Middle frontal gyrus (tissue), 1 donor: ENCODE data around the gene PDE1C.

ENCODE experiments used
- DNase-seq: peaks from one replicate; pipeline ENCODE4 v3.0.0-alpha.2; 2015; ENCODE audit warnings: low spot score; ENCODE audit errors: extremely low spot score

The PDE1C gene

DNA sequence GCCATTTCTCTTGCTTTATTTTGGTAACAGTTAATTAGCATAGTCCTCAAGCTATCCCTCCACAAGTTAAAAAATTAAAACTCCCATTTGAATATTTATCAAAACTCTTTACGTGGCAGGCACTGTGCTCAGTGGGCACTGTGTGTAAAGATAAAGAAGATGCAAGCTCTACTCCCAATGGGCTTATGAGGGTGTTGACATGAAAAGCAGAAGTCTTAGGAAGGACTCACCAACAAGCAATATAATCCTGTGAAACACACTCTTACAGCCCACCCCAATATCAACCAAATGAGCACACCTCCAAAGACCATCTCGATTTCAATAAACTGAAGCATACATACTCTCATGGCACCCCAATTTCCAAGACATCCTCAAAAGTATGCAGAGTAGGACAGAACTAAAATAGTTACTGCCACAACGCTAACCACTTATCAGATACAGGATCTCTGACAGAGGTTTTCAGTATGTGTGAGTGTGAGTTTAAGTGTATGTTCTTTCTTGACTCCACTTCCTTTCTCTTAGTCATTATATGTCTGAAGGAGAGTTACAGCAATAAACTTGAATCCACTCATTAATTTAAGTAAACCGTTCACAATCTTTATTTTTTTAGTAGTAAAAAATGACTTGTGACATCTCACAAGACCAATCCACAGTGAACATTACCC is 120.0 kb downstream of the PDE1C start:
- DNase-seq, result no peak

DNA sequence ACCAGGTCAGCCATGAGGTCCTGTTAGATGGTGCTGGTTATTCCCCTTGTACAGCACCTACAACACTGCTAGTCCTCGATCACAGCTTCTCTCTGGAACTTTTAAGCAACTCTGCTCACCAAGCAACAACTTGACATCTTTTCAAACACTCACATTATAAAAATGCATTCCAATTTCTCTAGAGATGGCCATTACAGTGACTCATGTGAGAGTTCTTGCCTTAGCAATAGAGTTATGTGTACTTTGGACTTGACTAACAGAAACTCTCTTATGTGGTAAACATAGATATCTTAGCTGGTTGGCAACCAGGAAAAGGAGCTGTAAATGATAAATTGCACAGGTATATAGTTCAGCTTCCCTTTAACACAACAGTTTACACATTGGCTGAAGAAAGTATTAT is 122.2 kb downstream of the PDE1C start:
- DNase-seq, result no peak

DNA sequence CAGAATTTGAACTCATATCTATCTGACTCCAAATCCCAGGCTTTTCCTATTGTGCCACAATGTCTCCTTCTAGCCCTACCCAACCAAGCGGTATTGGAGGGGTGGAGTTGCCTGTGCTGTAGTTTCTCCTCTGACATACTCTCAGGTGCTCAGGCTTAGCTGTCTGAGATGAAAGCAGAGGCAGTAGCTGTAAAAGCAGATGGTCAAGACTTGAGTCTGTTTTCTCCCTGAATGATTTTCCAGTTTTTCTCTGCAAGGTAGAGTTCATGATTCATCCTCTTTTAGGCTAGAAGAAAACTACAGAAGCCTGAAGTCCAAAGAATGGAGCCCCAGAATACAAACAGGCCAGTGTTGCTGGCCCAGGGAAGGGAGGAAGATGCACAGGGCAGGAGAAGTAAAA is 130.0 kb downstream of the PDE1C start:
- no peak for DNase-seq

DNA sequence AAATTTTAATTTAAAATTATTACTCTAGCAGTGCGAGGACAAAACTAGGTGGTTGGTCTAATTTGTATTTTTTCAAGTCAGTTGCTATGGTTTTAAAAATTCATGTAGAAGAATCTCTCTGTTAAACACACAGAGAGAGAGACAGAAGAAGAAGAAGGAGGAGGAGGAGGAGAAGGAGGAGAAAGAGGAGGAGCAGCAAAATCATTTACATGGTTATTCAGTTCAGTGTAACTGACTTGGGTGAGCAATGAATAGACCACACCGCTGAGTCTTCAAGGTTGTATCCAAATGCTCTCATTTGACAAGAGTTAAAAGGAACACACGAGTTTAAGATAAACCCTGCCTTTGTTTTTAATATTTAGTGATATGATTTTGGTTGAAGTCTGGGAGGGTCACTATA is 131.1 kb downstream of the PDE1C start:
- no peak for DNase-seq

DNA sequence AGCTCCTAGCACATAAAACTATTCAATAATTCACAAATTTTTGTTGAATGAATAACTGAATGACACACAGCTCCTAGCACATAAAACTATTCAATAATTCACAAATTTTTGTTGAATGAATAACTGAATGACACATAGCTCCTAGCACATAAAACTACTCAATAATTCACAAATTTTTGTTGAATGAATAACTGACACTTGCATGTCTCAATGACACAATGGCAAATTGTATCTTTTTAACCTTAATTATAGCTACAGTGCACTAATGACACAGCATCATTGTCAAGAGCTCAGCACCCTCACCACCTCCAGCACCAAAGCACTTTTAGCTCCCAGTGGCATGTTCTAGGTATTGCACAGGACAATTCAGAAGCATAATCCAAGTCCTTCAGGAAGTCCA is 131.6 kb downstream of the PDE1C start:
- no peak for DNase-seq

DNA sequence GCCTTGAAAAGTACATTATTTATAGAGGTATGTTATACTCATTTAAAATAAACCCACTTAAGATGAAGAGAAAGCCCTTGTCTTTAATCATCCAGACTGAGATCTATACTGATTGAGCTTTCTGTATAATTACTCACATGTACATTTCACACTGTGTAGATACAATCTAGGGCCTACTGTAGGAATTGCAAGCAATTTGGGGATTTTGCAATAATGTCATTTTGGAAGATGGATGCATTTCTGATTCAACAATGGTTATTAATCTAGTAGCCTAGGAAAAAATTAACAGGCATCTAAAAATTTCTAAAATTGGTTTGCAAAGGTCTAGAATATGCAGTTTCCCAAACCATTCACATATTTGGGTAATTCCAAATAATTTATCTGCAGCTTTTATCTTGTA is 132.2 kb downstream of the PDE1C start:
- DNase-seq, result no peak

DNA sequence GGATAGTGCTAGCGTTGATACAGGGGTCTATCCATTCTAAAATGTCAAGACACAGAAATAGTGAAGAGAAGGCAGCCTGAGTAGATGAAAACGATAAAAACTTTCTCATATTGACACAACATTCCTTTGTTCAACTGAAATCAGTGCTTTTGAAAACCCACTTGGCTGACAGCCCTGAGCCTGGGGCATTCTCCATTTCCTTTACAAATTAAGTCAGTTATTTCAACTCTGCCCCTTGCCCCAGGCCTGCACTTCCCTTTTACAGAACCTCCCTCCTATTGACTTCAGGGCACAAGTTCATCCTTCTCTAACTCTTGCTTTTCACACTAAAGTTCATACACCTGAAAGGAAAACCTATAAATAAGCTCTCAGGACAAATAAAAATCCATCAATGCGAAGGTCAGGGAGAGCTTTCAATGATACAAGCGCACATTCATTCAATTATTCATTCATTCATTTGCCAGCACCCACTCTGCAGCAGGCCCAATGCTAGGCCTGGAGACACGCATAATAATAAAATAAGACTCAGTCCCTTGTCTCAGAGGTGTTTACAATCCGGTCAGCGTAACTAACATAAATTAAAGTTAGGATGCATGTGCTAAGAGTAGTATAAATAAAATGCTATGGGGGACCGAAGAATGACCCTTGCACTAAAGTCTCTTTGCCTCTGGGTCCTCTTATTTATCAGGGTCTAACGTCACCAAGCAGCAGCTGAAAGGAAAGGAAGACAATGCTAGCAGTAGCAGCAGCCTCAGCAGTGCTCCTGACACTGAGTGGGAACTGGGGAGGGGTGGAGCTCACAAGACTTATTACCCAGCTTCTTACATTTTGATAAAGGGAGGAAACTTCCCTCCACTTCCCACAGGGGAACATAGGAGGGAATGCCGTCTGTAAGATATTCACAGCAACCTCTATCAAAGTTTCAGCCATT is 134.8 kb downstream of the PDE1C start:
- no peak for DNase-seq

DNA sequence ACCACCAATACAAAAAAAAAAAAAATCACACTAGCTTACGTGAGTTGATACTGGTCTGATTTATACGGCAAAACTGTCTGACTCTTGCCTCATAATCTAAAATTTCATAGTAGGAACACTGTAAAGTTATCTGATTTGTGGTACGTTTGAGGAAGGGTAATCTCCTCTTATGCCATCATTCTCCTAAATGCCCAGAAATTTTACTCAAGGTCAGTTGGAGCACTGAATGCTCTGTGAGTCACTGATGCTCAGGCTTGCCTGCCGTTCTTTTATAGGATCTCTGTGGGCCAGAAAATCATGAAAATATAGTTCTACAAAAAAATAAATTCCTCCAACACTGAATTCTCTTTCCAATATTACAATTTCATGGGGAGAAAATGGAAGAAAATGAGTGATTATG is 135.7 kb downstream of the PDE1C start:
- DNase-seq, result no peak

DNA sequence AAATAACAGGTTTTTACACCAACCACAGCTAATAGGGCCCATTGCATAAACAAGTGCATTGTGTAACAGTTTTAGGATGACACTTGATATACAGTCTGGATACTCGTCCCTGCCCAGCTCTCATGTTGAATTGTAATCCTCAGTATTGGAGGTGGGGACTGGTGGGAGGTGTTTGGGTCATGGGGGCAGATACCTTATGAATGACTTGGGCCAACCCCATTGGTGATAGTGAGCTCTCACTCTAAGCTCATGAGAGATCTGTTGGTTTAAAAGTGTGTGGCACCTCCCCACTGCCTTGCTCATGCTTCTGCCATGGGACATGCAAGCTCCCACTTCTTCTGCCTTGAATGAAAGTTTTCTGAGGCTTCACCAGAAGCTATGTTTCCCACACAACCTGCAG is 136.7 kb downstream of the PDE1C start:
- DNase-seq, result no peak

DNA sequence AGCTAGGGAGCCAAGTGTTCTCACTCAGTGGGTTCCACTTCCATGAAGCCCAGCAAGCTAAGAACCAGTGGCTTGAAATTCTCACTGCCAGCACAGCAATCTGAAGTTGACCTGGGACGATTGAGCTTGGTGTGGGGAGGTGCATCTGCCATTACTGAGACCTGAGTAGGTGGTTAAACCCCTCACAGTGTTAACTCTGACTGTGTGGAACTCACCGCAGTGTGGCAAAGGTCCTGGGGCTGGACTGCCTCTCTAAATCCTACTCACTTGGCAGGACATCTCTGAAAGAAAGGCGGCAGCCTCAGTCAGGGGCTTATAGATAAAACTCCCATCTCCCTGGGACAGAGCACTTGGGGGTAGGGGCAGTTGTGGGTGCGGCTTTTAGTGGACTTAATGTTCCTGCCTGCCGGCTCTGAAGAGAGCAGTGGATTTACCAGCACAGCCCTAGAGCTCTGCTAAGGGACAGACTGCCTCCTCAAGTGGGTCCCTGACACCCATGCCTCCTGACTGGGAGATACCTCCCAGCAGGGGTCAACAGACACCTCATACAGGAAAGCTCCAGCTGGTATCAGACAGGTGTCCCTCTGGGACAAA is 143.1 kb downstream of the PDE1C start:
- DNase-seq, result no peak

DNA sequence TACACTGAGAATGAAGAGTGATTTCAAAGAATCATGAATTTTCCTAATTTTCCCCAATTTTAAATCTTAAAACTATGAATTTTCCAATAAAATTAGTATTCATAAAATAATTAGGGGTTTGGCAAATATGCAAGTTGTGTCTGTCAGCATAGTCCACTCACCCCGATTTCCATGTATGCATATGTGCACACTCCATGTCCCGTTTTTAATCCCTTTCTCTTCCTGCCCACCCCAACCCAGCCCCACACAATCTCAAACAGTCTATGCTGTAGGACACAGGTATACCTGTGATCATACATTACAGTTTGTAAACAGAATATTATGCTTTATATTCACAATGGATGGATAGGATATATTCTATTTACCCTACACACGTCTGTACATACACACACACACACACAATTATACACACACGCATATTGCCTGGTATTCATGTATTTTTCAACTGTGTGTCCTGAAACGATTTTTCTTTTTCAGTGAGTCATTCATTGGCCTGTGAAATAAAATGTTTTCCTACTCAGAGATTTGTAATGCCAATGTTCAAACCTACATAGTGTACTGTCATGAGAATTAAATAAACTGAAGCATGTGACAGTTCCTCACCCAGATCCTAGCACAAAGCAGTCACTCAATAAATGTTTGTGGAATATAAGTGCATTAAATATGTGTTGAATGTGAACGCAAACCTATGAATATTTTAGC is 144.3 kb downstream of the PDE1C start:
- no peak for DNase-seq

DNA sequence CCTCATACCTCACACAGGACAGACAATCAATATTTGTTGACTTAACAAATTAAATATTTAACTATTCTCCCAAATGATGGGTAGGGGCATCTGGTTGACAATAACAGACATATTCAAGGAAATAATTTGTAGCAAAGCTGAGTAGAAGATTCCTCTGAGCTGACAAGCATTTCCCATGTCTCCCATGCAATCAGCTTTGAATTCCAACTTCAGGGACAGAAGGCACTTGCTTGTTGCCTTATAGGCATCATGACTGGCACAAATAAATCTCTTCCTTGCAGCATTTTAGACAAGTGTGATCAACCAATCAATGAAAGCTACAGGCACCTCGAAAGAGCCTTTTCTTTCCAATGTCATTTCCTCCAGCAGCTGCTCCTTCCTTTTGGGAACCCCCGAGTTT is 146.0 kb downstream of the PDE1C start:
- DNase-seq, result no peak

DNA sequence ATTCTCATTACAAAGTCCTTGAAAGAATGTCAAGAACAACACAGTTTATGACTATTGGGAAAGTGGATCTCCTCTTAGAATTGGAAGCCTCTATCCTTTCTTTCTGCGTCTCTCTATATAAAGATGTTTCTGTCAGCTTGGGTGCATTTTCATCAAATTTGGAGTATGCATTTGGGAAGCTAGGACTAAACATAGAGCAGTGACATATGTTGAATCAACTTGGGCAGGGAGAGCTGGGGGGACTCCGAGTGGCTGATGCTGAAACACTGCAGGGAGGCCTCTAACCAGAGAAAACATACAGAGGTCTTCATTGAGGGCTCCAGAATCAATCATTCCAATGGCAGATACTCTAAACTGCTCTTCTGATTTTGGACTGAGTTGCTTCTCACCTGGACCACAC is 147.4 kb downstream of the PDE1C start:
- no peak for DNase-seq

DNA sequence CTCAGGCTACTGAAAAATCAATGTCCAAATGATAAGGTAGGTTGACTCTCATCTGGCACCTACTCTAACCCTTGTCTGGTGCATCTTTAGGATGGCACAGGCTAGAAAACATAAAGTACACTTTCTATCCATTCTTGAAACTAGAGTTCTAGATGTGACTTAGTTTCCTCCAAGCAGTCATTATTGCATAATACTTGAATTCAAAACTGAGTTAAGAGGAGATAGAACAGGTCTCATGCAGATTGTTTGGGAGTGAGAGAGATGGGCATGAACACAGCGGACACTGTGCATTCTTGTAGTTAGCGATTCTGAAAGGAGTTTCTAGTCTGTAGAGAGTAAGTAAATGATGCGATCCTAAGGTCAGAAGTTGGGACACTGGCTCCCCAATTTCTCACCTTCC is 149.2 kb downstream of the PDE1C start:
- DNase-seq, result no peak

DNA sequence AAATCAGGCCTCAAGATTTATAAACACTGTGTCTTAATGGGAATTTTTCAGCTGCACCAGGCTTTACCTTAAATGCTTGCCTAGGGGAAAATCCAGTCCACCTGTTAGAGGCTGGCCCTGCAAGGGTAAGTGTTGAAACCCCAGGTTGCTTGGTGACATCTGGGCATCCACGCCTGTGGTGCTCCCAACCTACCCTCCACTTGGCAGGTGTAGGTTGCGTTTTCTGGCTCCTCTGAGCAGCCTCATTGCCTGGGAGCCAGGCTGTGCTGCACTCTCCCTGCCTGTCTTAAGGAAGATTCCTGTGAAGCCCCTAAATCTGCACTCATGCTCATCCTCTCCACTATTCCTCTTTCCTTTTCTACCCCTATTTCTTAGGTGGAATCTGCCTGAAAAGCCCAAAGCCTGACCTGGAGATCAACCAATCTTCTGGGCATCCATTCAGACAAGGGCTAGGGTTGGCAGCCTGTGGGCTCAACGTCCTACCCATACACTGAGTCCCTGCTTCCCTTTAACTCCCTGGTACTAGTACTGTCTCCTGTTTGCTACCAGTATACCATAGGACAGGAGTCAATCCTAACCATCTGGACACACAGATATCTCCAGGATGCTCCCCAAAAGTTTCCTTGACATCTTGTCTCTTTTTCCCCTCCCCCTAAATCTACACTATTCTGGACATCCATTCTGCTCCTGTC is 150.4 kb downstream of the PDE1C start:
- DNase-seq, result no peak

DNA sequence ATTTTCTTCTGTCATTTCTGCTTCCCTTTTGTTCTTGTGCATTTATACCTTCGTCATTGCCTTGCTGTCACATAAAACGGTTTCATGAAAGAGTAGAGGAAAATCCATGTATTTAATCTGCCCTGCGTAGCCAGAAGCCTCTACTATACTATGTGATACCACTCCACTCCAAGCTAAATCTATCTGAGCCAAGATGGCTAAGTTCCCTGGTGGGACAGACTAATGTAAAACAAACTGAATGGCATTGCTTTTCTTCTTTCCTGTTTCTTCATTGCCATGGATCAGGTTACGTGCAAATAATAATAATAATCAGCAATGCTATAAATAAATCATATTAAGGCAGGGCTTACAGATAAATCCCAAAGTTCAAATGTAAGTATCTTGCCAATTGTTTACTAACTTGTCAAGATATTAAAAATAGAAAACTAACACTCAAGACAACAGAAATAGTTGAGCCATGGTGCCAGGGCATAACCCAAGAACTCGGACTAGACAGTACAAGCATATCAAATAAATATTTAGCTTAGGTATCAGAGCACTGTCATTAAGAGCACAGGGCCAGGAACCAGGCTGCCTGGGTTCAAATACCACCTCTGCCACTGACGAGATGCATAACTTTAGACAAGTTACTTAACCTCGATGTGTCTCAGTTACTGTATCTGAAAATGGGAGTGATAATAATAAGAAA is 151.4 kb downstream of the PDE1C start:
- no peak for DNase-seq

DNA sequence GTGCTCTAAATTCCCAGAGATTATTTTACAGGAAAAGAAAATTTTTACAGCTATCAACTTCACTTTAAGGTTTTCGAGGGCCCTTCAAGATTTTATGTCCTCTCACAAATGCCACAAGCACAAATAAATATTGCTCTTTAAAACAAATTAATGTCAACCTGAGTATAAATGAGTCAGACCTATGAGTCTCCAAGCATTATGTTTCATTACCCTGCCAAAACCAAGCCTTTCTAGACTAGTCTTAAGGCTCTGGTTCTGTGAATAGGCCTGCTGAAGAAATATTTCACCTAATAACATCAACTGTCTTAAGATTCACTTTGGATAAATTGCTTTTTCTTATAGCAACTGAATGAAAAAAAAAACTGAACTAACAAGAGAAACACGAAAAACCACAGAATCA is 153.0 kb downstream of the PDE1C start:
- DNase-seq, result no peak

DNA sequence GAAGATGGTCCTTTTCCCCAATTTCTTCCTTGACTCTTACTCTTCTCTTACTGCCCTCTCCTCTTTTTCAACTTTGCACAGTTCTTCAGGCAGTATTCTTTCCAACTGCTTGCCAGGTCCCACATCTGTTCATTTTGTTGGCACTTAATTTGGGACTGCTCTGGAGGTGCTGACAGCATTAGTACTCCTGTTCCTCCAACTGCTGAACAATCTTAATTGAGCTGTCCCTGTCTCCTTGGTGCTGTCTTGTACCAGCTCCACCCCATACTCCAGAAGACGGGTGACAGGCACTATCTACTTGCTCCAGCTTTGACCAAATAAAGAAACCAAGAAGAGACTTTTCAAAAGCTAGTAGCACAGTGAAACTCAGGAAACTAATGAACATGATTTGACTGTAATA is 160.0 kb downstream of the PDE1C start:
- no peak for DNase-seq

DNA sequence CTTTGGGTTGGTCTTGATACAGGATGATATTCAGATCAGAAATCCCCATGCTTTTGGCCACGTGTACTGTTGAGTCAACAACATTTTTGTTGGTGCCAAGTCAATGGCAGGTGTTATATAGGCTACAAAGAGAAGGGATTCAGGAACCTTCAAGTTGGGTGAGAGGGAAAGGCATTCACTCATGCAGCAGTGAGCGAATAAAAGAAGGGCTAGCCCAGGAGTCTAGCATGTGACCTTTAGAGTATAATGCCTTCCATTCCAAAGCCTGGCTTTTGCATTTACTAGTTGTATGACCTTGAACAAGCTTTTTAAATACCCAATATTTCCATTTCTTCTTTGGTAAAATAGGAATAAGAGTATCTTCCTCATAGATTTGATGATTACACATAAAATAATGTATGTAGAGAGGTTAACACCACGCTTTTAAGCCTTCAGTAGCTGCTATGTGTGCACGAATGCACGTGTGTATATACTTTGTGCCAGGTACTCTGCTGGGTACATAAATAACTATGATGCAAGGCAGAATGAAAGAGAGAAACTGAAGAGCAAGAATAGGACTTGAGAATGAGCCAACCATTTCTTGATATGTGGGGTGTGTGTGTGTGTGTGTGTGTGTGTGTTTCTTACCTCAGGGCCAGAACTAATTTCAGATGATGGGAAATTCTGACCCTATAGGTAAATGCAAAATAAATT is 163.6 kb downstream of the PDE1C start:
- DNase-seq, result no peak

DNA sequence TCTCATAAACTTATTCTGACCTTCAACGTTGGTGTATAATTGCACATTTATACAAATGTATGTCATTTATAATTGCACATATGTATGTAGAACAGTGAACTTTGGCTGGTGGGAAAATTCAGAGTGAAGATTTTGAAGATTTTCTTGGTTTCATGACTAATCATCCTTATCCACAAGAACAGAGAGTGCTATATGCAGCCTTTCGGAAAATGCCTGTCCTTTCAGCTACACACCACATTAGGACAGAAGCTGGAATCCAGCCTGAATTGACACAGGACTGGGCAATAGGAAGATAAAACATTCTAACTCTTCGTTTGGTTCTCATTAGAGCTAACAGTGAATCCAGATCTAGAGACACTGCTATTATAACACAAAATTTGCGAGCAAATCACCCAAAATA is 166.2 kb downstream of the PDE1C start:
- DNase-seq, result no peak
